GM20000 (cell line): ENCODE data around the gene RGS9BP.
"Not testable (repeated sequence)": the region's sequence is repeated elsewhere in the genome, so short reads cannot be mapped to it uniquely, and the experiment has no call there.

Source experiments
- DNase-seq: peaks from one replicate; pipeline ENCODE4 v3.0.0; 2012; ENCODE audit warnings: low spot score
- TF ChIP-seq, protein P1 (sequence below): IDR thresholded peaks from 2 replicates; pipeline ENCODE4 v1.5.1; 2012; ENCODE audit warnings: mild to moderate bottlenecking, control low read depth; ENCODE audit errors: extremely low read depth, missing control alignments

Gene RGS9BP

DNA sequence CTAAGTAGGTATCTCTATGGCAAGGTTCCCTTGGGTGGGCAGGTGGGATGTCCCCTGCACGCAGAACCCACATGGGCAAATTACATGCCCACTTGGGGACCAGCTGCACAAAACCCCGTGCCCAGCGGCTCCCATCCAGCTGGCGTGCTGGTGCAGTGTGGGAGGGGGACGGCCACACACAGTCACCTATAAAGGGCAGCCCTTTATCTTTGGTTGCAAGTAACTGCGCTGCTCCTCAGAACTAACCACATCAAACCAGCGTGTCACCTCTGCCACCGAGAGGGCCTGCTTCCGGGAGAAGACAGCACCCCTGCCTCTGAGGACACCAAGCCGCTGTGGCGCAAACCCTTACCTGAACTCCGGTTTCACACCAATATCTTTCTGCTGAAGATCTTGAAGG lies 32.9 kb upstream of the RGS9BP start:
- DNase-seq: no peak
- TF ChIP-seq, protein P1, sequence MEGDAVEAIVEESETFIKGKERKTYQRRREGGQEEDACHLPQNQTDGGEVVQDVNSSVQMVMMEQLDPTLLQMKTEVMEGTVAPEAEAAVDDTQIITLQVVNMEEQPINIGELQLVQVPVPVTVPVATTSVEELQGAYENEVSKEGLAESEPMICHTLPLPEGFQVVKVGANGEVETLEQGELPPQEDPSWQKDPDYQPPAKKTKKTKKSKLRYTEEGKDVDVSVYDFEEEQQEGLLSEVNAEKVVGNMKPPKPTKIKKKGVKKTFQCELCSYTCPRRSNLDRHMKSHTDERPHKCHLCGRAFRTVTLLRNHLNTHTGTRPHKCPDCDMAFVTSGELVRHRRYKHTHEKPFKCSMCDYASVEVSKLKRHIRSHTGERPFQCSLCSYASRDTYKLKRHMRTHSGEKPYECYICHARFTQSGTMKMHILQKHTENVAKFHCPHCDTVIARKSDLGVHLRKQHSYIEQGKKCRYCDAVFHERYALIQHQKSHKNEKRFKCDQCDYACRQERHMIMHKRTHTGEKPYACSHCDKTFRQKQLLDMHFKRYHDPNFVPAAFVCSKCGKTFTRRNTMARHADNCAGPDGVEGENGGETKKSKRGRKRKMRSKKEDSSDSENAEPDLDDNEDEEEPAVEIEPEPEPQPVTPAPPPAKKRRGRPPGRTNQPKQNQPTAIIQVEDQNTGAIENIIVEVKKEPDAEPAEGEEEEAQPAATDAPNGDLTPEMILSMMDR: no peak

DNA sequence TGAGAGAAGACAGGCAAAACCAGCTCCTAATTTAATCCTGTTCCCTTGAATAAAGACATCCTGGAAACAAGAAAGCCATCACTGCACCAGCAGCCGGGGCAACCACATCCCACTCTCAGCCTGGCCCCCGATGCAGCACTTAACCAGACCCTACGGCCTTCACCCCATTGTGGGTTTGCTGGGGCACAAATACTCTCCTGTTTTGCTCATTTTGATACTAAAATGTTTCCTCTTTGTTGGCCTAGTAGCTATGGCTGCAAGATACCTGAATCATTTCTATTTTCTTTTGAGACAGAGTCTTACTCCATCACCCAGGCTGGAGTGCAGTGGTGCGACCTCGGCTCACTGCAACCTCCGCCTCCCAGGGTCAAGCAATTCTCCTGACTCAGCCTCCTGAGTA lies 29.1 kb upstream of the RGS9BP start:
- TF ChIP-seq, protein P1: no peak
- no peak for DNase-seq

DNA sequence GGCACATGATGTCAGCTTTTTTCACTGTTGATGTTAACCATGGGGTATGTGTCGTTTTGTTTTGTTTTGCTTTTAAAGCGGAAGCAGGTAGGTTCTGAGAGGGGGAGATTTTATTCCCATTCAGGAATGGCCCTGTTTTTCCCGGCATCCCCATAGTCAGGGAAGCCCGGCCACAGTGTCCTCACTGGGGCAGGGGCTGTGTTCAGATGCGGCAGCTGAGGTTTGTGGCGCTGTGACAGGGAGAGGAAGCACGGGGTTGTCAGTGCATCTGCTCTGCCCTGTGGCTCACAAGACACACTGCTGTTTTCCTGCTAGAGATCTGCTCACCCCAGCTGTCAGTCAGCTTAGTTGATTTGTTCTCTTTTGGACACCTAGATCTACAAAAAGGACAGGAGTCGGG lies 28.3 kb upstream of the RGS9BP start:
- DNase-seq: no peak
- TF ChIP-seq, protein P1: no peak

DNA sequence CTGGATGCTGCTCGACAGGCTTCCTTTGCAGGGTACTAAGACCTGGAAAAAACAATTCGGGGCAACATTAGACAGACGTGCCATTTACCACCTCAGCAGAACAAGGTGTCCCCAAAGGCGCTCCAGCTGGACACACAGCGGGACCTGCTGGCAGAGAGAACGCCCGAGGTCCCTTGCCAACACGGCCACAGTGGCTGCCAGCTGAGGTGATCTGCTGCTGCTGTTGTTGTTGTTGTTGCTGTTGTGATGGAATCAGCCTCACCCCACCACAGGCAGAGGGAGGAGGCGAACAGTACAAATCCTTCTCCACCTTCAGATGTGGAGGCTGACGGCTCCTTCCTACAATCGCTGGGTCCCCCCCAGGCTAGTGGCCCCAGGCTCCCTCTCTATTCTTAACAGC lies 25.9 kb upstream of the RGS9BP start:
- DNase-seq: no peak
- TF ChIP-seq, protein P1: no peak

DNA sequence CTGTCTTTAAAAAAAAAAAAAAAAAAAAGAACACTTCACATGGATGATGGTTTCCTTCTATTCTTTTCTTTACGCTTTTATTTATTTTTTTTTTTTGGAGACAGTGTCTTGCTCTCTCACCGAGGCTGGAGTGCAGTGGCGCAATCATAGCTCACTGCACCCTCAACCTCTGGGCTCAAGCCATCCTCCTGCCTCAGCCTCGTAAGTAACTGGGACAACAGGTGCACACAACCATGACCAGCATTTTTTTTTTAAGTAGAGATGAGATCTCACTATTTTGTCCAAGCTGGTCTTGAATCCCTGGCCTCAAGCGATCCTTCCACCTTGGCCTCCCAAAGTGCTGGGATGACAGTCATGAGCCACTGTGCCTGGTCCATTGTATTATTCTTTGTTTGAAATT lies 25.0 kb upstream of the RGS9BP start:
- TF ChIP-seq, protein P1: no peak

DNA sequence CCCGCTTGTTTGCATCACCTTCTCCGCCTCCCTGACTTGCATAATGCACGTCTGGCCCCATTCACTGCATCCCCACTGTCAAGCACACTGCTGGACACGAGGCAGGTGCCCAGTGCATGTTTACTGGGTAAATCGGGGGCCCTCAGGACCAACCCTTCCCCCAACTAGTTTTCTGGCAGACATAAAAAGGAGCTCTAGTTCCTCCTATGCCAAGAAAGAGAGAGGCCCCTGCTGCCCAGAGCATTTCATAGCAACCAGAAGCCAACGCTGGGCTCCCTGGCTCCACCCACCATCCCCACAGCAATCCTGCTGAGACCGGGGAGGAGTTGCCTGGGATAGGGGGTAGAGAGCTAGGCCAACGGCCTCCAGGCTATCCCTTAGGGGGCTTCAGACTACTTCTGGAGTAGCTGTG lies 23.9 kb upstream of the RGS9BP start:
- TF ChIP-seq, protein P1: no peak
- no peak for DNase-seq

More for the DNA sequence above, 25.0 kb upstream of the RGS9BP start:
- no peak for DNase-seq

DNA sequence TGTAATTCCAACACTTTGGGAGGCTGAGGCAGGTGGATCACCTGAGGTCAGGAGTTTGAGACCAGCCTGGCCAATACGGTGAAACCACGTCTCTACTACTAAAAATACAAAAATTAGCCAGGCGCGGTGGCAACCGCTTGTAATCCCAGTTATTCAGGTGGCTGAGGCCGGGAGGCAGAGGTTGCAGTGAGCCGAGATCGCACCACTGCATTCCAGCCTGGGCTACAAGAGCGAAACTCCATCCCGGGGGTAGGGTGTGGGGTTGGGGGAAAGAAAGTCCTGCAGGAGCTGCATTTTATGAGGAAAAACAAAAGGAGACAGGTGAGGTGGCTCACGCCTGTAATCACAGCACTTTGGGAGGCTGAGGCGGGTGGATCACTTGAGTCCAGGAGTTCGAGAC lies 23.3 kb upstream of the RGS9BP start:
- DNase-seq: not testable (repeated sequence)

DNA sequence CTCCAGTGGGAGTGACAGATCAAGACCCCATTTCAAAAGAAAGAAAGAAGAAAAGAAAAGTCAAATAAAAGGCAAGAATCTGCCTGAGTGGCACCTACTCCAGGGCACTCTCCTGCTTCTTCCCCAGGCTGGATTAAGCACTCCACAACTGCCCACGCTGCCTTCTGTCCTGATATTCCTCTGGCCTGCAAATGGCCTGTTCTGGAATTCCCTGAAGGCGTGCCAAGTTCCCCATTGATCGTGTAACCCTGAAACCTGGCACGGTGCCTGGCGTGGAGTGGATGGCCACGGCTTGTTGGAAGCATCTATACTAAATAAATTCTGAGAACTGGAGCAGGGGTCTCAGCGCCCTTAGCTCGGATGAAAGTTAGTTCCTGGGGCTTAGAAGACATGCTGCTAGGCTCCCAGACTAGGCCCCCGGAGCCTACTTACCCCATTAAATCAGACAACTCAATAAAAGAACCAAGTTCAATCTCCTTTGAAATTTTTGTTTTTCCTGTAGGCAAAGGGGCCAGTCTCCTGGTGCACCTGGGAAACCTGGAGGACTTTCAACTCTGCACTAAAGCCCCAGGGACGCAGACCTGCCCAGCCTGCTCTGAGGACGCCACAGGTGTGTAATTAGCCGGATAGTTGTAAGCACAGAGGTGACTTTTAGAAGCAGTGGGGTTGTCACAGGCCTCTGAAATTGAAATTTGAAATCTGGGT lies 22.6 kb upstream of the RGS9BP start:
- no peak for DNase-seq
- TF ChIP-seq, protein P1: no peak
